Upper lobe of left lung (tissue), 4 donors: ENCODE results near the gene GRM3.

ENCODE experiments used
- CTCF ChIP-seq, 6 experiments: fragments of 450-650 bp in 4 of 6; fragments of 200-600 bp in 2 of 6; sonication (generic) in 2 of 6; IDR thresholded peaks; one replicate each; pipeline ENCODE4 v1.5.1; 2016 to 2019; ENCODE audit warnings: antibody characterized with exemption in 6 of 6
- POLR2A ChIP-seq, 4 donors: fragments of 450-650 bp; IDR thresholded peaks; one replicate each; pipeline ENCODE4 v1.5.1; 2016 to 2017; ENCODE audit warnings: antibody characterized with exemption in 4 of 4, mild to moderate bottlenecking in 2 of 4

GRCh38 chr7:86667732-86668131 is 24.0 kb downstream of the GRM3 start:
- TF ChIP-seq CTCF (IDR thresholded peaks at IDR 0.05) (no peak), POLR2A (IDR thresholded peaks at IDR 0.05) (no peak)
